Testis (tissue), 2 donors: ENCODE data around the gene SEMA3D.

Experiments
- POLR2A ChIP-seq: fragments of 450-650 bp; IDR thresholded peaks from one replicate; pipeline ENCODE4 v1.6.1; 2017; ENCODE audit warnings: antibody characterized with exemption, mild to moderate bottlenecking, moderate library complexity
- TF ChIP-seq, protein P1 (sequence below), 3 experiments: fragments of 450-650 bp in 2 of 3; fragments of 200-600 bp in 1 of 3; sonication (generic) in 1 of 3; IDR thresholded peaks; one replicate each; pipeline ENCODE4 v1.5.1; 2016 to 2019; ENCODE audit warnings: antibody characterized with exemption in 3 of 3, mild to moderate bottlenecking in 2 of 3, moderate library complexity in 1 of 3

DNA sequence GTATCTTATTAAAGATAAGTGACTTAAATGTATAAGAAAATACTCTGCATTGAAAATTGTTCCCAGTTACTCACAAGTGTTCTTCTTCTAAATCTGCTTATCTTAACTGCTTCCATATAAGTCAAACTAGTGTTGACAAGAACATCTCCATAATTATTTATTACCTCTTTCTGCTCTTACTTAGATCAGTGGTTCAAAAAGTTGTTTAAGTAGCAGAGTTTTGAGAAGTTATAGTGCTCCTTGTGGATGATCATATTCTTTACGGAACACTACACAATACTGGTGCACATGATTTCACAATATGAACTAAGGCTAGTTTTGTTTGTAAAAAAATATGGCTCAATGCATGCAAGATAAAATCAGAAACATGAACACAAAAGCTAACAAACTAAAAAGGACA is 168.4 kb downstream of the SEMA3D start:
- TF ChIP-seq POLR2A: no peak
- TF ChIP-seq, protein P1, sequence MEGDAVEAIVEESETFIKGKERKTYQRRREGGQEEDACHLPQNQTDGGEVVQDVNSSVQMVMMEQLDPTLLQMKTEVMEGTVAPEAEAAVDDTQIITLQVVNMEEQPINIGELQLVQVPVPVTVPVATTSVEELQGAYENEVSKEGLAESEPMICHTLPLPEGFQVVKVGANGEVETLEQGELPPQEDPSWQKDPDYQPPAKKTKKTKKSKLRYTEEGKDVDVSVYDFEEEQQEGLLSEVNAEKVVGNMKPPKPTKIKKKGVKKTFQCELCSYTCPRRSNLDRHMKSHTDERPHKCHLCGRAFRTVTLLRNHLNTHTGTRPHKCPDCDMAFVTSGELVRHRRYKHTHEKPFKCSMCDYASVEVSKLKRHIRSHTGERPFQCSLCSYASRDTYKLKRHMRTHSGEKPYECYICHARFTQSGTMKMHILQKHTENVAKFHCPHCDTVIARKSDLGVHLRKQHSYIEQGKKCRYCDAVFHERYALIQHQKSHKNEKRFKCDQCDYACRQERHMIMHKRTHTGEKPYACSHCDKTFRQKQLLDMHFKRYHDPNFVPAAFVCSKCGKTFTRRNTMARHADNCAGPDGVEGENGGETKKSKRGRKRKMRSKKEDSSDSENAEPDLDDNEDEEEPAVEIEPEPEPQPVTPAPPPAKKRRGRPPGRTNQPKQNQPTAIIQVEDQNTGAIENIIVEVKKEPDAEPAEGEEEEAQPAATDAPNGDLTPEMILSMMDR (IDR thresholded peaks at IDR 0.05): no peak
